Osteocyte (in vitro differentiated cells): ENCODE measurements around the gene MEF2B. TPM values are rescaled to one million over a fixed set of nuclear protein-coding genes. Genes with fewer than 3 reads are reported as not detected.

Experiments
- DNase-seq: peaks from one replicate; pipeline ENCODE4 v3.0.0; 2021; ENCODE audit warnings: mixed read lengths; ENCODE audit not compliant: unreplicated experiment; ENCODE audit errors: extremely low spot score
- H3K27ac Mint-ChIP-seq: one replicate; pipeline ENCODE4 v1.8.0; 2021; ENCODE audit warnings: mild to moderate bottlenecking, mixed read lengths; ENCODE audit not compliant: unreplicated experiment
- H3K27me3 Mint-ChIP-seq: one replicate; pipeline ENCODE4 v1.8.0; 2021; ENCODE audit warnings: mixed read lengths; ENCODE audit not compliant: unreplicated experiment
- H3K36me3 Mint-ChIP-seq: one replicate; pipeline ENCODE4 v1.8.0; 2021; ENCODE audit warnings: mixed read lengths; ENCODE audit not compliant: unreplicated experiment
- H3K4me1 Mint-ChIP-seq: one replicate; pipeline ENCODE4 v1.8.0; 2021; ENCODE audit warnings: mixed read lengths; ENCODE audit not compliant: unreplicated experiment
- H3K4me3 Mint-ChIP-seq: one replicate; pipeline ENCODE4 v1.8.0; 2021; ENCODE audit warnings: mild to moderate bottlenecking, moderate library complexity, mixed read lengths; ENCODE audit not compliant: unreplicated experiment
- H3K9me3 Mint-ChIP-seq: one replicate; pipeline ENCODE4 v1.8.0; 2021; ENCODE audit warnings: mixed read lengths; ENCODE audit not compliant: unreplicated experiment
- total RNA-seq: library from RNA; stranded (reverse); gene quantifications from 2 replicates; pipeline ENCODE4 v1.2.1, GENCODE V29; 2021
- TF ChIP-seq, protein P1 (sequence below): fragments of 200-600 bp; sonication (generic); IDR thresholded peaks from 2 replicates; pipeline ENCODE4 v1.5.0; 2021; ENCODE audit warnings: antibody characterized with exemption, mild to moderate bottlenecking, moderate library complexity

The MEF2B gene
- total RNA-seq, 1 donor from 2014 or later = 1.6 TPM

DNA sequence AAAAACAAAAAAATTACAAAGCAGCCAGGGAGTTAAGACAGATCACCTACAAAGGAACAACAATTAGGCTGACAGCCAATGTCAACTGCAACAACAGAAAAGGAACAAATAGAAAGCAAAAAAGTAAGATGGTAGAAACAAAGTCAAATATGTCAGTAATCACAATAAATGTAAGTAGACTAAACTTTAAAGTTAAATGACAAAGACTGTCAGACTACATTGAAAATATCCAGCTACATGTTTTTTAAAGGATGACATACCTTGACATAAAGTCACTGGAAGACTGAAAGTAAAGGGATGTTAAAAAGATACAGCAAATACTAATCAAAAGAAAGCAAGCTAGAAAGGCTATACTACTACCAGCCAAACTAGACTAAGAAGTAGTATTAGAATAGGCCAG lies 46.7 kb downstream of the MEF2B start:
- TF ChIP-seq, protein P1, sequence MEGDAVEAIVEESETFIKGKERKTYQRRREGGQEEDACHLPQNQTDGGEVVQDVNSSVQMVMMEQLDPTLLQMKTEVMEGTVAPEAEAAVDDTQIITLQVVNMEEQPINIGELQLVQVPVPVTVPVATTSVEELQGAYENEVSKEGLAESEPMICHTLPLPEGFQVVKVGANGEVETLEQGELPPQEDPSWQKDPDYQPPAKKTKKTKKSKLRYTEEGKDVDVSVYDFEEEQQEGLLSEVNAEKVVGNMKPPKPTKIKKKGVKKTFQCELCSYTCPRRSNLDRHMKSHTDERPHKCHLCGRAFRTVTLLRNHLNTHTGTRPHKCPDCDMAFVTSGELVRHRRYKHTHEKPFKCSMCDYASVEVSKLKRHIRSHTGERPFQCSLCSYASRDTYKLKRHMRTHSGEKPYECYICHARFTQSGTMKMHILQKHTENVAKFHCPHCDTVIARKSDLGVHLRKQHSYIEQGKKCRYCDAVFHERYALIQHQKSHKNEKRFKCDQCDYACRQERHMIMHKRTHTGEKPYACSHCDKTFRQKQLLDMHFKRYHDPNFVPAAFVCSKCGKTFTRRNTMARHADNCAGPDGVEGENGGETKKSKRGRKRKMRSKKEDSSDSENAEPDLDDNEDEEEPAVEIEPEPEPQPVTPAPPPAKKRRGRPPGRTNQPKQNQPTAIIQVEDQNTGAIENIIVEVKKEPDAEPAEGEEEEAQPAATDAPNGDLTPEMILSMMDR = no peak
- Mint-ChIP-seq H3K36me3 (peaks cover 36% of the 10 kb centered on the region), H3K27ac (no peak overlapping the region), H3K4me3 (no peak overlapping the region), H3K9me3 (peaks cover 12% of the 10 kb centered on the region), H3K4me1 (no peaks in the 10 kb centered on the region), H3K27me3 (no peaks in the 10 kb centered on the region)
- DNase-seq = no peak

DNA sequence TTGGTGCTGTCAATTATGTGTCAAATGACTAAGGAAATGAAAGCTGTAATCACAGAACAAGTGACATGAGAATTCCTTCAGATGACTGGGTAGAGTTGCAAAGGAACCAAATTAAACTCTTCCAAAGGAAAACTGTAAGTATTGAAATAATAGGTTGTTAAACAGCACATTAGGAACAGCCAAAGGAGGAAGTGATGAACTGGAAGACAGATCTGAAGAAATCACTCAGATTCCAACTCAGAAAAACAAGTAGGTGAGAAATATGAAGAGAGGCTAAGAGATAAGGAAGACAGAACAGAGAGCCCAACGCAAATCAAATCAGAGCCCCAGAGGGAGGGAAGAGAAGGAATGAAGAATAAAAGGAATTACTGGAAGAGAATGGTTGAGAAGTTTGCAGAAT lies 47.2 kb downstream of the MEF2B start:
- H3K9me3 Mint-ChIP-seq = peaks cover 12% of the 10 kb centered on the region
- H3K27me3 Mint-ChIP-seq = no peaks in the 10 kb centered on the region
- H3K36me3 Mint-ChIP-seq = peaks cover 35% of the 10 kb centered on the region
- H3K27ac Mint-ChIP-seq = no peak overlapping the region
- no peak overlapping the region for H3K4me3 Mint-ChIP-seq
- TF ChIP-seq, protein P1 = no peak
- H3K4me1 Mint-ChIP-seq = no peaks in the 10 kb centered on the region
- DNase-seq = no peak

DNA sequence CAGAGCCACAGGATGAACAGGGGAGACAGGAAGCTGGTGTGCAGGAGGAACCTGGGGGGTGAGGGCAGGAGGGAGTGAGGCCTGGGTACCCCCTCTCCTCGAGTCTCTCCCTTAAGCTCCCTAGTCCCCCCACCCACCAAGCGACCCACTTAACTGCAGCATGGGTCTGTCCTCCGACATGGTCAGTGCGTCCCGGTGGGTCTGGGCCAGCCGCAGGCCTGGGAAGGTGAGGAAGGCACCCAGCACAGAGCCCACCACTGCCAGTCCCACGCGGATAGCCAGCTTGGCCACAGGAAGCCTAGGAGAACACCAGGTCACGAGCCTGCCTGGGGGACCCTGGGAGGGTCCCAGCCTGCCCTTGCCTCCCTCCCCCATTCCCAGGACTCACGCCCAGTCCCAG lies 48.7 kb downstream of the MEF2B start:
- Mint-ChIP-seq H3K36me3 (peaks cover 33% of the 10 kb centered on the region), H3K27me3 (no peaks in the 10 kb centered on the region)
- DNase-seq = no peak

DNA sequence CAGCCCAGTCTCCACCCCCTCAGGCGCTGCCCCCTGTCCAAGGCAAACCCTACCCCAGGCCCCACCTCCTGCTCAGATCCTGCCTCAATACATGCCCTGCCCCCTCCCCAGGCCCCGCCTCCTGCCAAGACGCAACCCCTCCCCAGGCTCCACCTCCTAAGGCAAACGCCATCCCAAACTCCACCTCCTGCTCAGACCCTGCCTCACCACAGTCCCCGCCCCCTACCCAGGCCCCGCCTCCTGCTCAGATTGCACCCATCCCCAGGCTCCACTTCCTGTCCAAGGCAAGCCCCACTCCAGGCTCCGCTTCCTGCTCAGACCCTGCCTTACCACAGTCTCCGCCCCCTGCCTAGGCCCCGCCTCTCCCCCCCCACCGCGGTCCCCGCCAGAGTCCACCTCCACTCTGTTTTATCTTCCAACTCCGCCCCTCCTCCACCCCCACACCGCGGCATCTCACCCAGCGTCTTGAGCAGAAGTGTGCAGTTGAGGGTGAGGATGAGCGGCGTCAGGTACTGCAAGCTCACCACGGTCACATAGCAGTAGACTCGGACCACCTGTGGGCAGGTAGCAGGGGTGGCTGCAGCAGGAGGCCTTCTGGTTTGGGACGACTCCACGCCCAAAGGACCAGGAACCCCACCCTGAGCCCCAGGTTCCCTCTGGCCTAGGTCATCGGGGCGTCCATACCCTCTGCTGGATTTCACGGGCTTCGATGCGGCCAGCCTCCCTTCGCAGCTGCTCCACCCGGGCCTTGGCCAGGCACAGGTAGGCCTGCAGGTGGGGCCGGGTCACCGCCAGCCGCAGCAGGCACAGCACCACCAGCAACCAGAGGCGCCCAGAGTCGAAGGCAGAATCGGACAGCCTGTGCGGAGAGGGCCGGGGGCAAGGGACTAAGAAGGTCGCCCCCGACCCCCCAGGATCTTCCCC lies 49.5 kb downstream of the MEF2B start:
- TF ChIP-seq, protein P1 = no peak
- no peak for DNase-seq
- no peaks in the 10 kb centered on the region for H3K4me1 Mint-ChIP-seq
- H3K4me3 Mint-ChIP-seq = no peak overlapping the region
- peaks cover 12% of the 10 kb centered on the region for H3K9me3 Mint-ChIP-seq
- H3K36me3 Mint-ChIP-seq = peaks cover 33% of the 10 kb centered on the region
- H3K27me3 Mint-ChIP-seq = no peaks in the 10 kb centered on the region
- H3K27ac Mint-ChIP-seq = no peak overlapping the region

More for the DNA sequence above, 48.7 kb downstream of the MEF2B start:
- H3K9me3 Mint-ChIP-seq = peaks cover 12% of the 10 kb centered on the region
- TF ChIP-seq, protein P1 = no peak
- H3K4me3 Mint-ChIP-seq = no peak overlapping the region
- no peaks in the 10 kb centered on the region for H3K4me1 Mint-ChIP-seq
- no peak overlapping the region for H3K27ac Mint-ChIP-seq
